Caco-2 (cell line): ENCODE results near the gene PIAS1. TPM values are rescaled to one million over a fixed set of nuclear protein-coding genes. Genes with fewer than 3 reads are reported as not detected.
"Not testable (repeated sequence)": the region's sequence is repeated elsewhere in the genome, so short reads cannot be mapped to it uniquely, and the experiment has no call there.

Source experiments
- BruUV-seq: library from RNA; stranded (reverse); fragments of 400-500 nt; replicated peaks from 2 replicates; lab custom pipeline; 2021; lab: Mats Ljungman, UMichigan
- CTCF ChIA-PET: fragments of 300-600 bp; sonication (Branson Sonifier 250); formaldehyde crosslinking; loops from one replicate; lab custom pipeline; 2022; ENCODE audit warnings: antibody characterized with exemption; lab: Charles Lee
- POLR2A ChIA-PET: fragments of 300-600 bp; sonication (Branson Sonifier 250); formaldehyde crosslinking; loops from one replicate; lab custom pipeline; 2022; ENCODE audit warnings: antibody characterized with exemption; lab: Charles Lee
- DNase-seq, 2 experiments: peaks; one replicate each; pipeline versions ENCODE4 v3.0.0 to v3.0.0-alpha.2; 2020 to 2022
- H3K27me3 ChIP-seq: replicated peaks from 2 replicates; pipeline ENCODE4 v1.6.0; 2011; ENCODE audit warnings: low read length; ENCODE audit not compliant: control insufficient read depth, insufficient read depth
- H3K36me3 ChIP-seq: 2 replicates; pipeline ENCODE4 v1.5.1; 2011; ENCODE audit warnings: low read length; ENCODE audit not compliant: control insufficient read depth, insufficient read depth
- H3K4me1 ChIP-seq: fragments of 250-450 bp; sonication (Bioruptor Pico); 2 replicates; pipeline ENCODE4 v1.5.1; 2020; ENCODE audit warnings: mild to moderate bottlenecking
- H3K4me3 ChIP-seq: 2 replicates; pipeline ENCODE4 v1.5.1; 2011; ENCODE audit warnings: low read depth, mild to moderate bottlenecking, control low read depth, low read length
- H3K9me3 ChIP-seq: fragments of 250-450 bp; sonication (Bioruptor Pico); 2 replicates; pipeline ENCODE4 v1.5.1; 2020; ENCODE audit warnings: mild to moderate bottlenecking, moderate library complexity
- H3K27ac Mint-ChIP-seq: one replicate; pipeline ENCODE4 v1.8.0; 2022; ENCODE audit warnings: mixed read lengths; ENCODE audit not compliant: unreplicated experiment
- H3K27me3 Mint-ChIP-seq: one replicate; pipeline ENCODE4 v1.8.0; 2022; ENCODE audit warnings: mixed read lengths; ENCODE audit not compliant: insufficient read depth, unreplicated experiment
- H3K36me3 Mint-ChIP-seq: one replicate; pipeline ENCODE4 v1.8.0; 2022; ENCODE audit warnings: mild to moderate bottlenecking, mixed read lengths; ENCODE audit not compliant: insufficient read depth, unreplicated experiment
- H3K4me1 Mint-ChIP-seq: one replicate; pipeline ENCODE4 v1.8.0; 2022; ENCODE audit warnings: low read depth, mixed read lengths; ENCODE audit not compliant: unreplicated experiment
- H3K4me3 Mint-ChIP-seq: one replicate; pipeline ENCODE4 v1.8.0; 2022; ENCODE audit warnings: mild to moderate bottlenecking, moderate library complexity, mixed read lengths; ENCODE audit not compliant: unreplicated experiment
- H3K9me3 Mint-ChIP-seq: one replicate; pipeline ENCODE4 v1.8.0; 2022; ENCODE audit warnings: mixed read lengths; ENCODE audit not compliant: unreplicated experiment
- CTCF ChIP-seq, 2 experiments: fragments of 200-600 bp in 1 of 2; IDR thresholded peaks; 1 replicate in 1 of 2; 2 replicates in 1 of 2; pipeline versions ENCODE4 v1.5.1 to v1.8.0; 2011 to 2022; ENCODE audit warnings: antibody characterized with exemption in 1 of 2, control low read depth in 1 of 2, inconsistent platforms in 1 of 2, low read depth in 1 of 2, low read length in 1 of 2, mild to moderate bottlenecking in 1 of 2, moderate library complexity in 1 of 2; ENCODE audit not compliant: insufficient read depth in 1 of 2, severe bottlenecking in 1 of 2, unreplicated experiment in 1 of 2
- intact Hi-C: fragments of 100-400 bp; cut with micrococcal nuclease; formaldehyde crosslinking; loops from one replicate; pipeline ENCODE4 v1.10.0; 2022; ENCODE audit not compliant: unreplicated experiment
- total RNA-seq: library from RNA; stranded (reverse); gene quantifications from 2 replicates; pipeline ENCODE4 v1.2.3, GENCODE V29; 2022

PIAS1 gene
- total RNA-seq, 1 experiment from 2014 or later: 48.0 TPM

GRCh38 chr15:68222432-68222743 is 168.3 kb downstream of the PIAS1 start:
- CTCF ChIA-PET, POLR2A ChIA-PET, H3K4me1 ChIP-seq, H3K36me3 ChIP-seq, H3K9me3 Mint-ChIP-seq, intact Hi-C loops, H3K9me3 ChIP-seq, H3K4me3 ChIP-seq, H3K4me1 Mint-ChIP-seq, BruUV-seq, H3K27me3 ChIP-seq, H3K27me3 Mint-ChIP-seq, H3K4me3 Mint-ChIP-seq, H3K27ac Mint-ChIP-seq: not testable (repeated sequence)
- peaks cover 25% of the 10 kb centered on the region for H3K36me3 Mint-ChIP-seq
- peak in 1 of 2 experiments; percentile 12 for DNase-seq

- ChIA-PET CTCF (no interaction called here), POLR2A (no interaction called here)
- H3K4me1 ChIP-seq: peaks cover 6% of the 10 kb centered on the region; the same call in 1 of the 2 replicates
- no peak for TF ChIP-seq CTCF (IDR thresholded peaks at IDR 0.05; ENCODE audit: insufficient read depth in 1 of 2, low read depth in 1 of 2, low read length in 1 of 2, severe bottlenecking in 1 of 2, unreplicated experiment in 1 of 2)
- intact Hi-C loops: no loop called here
- Mint-ChIP-seq H3K4me3 (no peak overlapping the region), H3K4me1 (peaks cover 6% of the 10 kb centered on the region), H3K27me3 (no peaks in the 10 kb centered on the region), H3K9me3 (no peaks in the 10 kb centered on the region), H3K36me3 (peaks cover 18% of the 10 kb centered on the region), H3K27ac (peak overlapping the region; percentile 23)
- H3K4me3 ChIP-seq: no peak overlapping the region
- H3K9me3 ChIP-seq: no peaks in the 10 kb centered on the region
- no peaks in the 10 kb centered on the region for H3K27me3 ChIP-seq
- no TSS peak for BruUV-seq
- peak in 1 of 2 experiments; percentile 3 for DNase-seq
- no peaks in the 10 kb centered on the region for H3K36me3 ChIP-seq
Observed at GRCh38 chr15:68223171-68223570, 169.1 kb downstream of the PIAS1 start.

GRCh38 chr15:68224108-68224507 is 170.0 kb downstream of the PIAS1 start:
- no peaks in the 10 kb centered on the region for H3K36me3 ChIP-seq
- H3K4me1 Mint-ChIP-seq: peaks cover 9% of the 10 kb centered on the region
- no peaks in the 10 kb centered on the region for H3K9me3 ChIP-seq
- no peaks in the 10 kb centered on the region for H3K27me3 Mint-ChIP-seq
- peak in 1 of 2 experiments; percentile 12 for DNase-seq
- POLR2A ChIA-PET: interaction anchor here (0.6 kb wide), 1 partner anchor 1190 kb away, joined by 10 read pairs; the partner anchor contains the start of gene KIF23
- no TSS peak for BruUV-seq
- no peak overlapping the region for H3K4me3 ChIP-seq
- no peak for TF ChIP-seq CTCF (IDR thresholded peaks at IDR 0.05; ENCODE audit: insufficient read depth in 1 of 2, low read depth in 1 of 2, low read length in 1 of 2, severe bottlenecking in 1 of 2, unreplicated experiment in 1 of 2)
- no peaks in the 10 kb centered on the region for H3K27me3 ChIP-seq
- H3K4me1 ChIP-seq: peaks cover 6% of the 10 kb centered on the region; the same call in 1 of the 2 replicates
- H3K36me3 Mint-ChIP-seq: peaks cover 9% of the 10 kb centered on the region
- CTCF ChIA-PET: no interaction called here
- no peak overlapping the region for H3K4me3 Mint-ChIP-seq
- intact Hi-C loops: no loop called here
- no peaks in the 10 kb centered on the region for H3K9me3 Mint-ChIP-seq
- H3K27ac Mint-ChIP-seq: no peak overlapping the region
